ENCODE results near the gene IL15. TPM values are rescaled to one million over a fixed set of nuclear protein-coding genes. Genes with fewer than 3 reads are reported as not detected.

Gene IL15
- total RNA-seq, 1 donor from 2014 or later: 3.5 TPM

DNA sequence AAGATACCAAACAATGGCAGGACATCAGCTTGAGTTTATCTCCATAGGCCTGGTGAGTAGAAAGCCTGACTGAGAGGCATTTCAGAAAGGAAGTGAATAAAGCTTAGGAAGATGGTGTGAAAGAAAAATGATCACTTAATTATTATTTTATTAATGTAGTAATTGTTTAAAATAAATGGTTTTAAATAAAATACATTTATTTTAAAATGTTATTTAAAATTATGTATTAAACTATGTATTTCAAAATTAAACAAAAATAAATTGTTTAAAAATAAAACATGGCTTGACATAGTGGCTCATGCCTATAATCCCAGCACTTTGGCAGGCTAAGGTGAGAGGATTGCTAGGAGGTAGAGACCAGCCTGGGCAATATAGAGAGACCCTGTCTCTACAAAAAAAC is 145.8 kb downstream of the IL15 start:
- ChIA-PET POLR2A (no interaction called here), CTCF (no interaction called here)
- TF ChIP-seq CTCF (IDR thresholded peaks at IDR 0.05): no peak
- no peak overlapping the region for H3K27ac Mint-ChIP-seq
- H3K27me3 Mint-ChIP-seq: no peaks in the 10 kb centered on the region
- no peaks in the 10 kb centered on the region for H3K4me1 Mint-ChIP-seq
- no peak overlapping the region for H3K4me3 Mint-ChIP-seq
- H3K9me3 Mint-ChIP-seq: peaks cover 3% of the 10 kb centered on the region
- DNase-seq (no peak), ATAC-seq (ENCODE audit: low read depth) (no peak)
- no peaks in the 10 kb centered on the region for H3K36me3 Mint-ChIP-seq (ENCODE audit: low read depth)
- intact Hi-C loops (cut with micrococcal nuclease): no loop called here

Data from activated B cell treated with CpG ODN at 0.5 μM for 24 hours (primary cell).